Astrocyte (in vitro differentiated cells and primary cell): ENCODE data around the gene ZFP1. TPM values are rescaled to one million over a fixed set of nuclear protein-coding genes. Genes with fewer than 3 reads are reported as not detected.
"Not testable (repeated sequence)": the region's sequence is repeated elsewhere in the genome, so short reads cannot be mapped to it uniquely, and the experiment has no call there.

Experiments
- DNase-seq: peaks from one replicate; pipeline ENCODE4 v3.0.0-alpha.2; 2010; ENCODE audit warnings: low read depth
- FAIRE-seq: peaks from 2 replicates; lab custom pipeline; 2011; peaks lifted over from hg19 to GRCh38; lab: Jason Lieb, UNC
- H2AFZ ChIP-seq: 2 replicates; pipeline ENCODE4 v1.6.0; 2012; ENCODE audit warnings: low read depth, low read length, inconsistent platforms
- H3K27ac ChIP-seq: 2 replicates; pipeline ENCODE4 v1.5.1; 2011; ENCODE audit warnings: low read depth, low read length, inconsistent platforms
- H3K27me3 ChIP-seq: 2 replicates; pipeline ENCODE4 v1.6.0; 2011; ENCODE audit warnings: low read length, inconsistent platforms; ENCODE audit not compliant: insufficient read depth
- H3K36me3 ChIP-seq: 2 replicates; pipeline ENCODE4 v1.5.1; 2011; ENCODE audit warnings: low read length, inconsistent platforms; ENCODE audit not compliant: insufficient read depth
- H3K4me1 ChIP-seq: 2 replicates; pipeline ENCODE4 v1.5.1; 2011; ENCODE audit warnings: low read length, inconsistent platforms; ENCODE audit not compliant: insufficient read depth
- H3K4me2 ChIP-seq: 2 replicates; pipeline ENCODE4 v1.6.0; 2012; ENCODE audit warnings: low read length, inconsistent platforms
- H3K4me3 ChIP-seq: 2 replicates; pipeline ENCODE4 v1.5.1; 2011; ENCODE audit warnings: low read depth, mild to moderate bottlenecking, low read length, inconsistent platforms; ENCODE audit not compliant: insufficient read depth
- H3K79me2 ChIP-seq: 2 replicates; pipeline ENCODE4 v1.6.0; 2012; ENCODE audit warnings: mild to moderate bottlenecking, low read length, inconsistent platforms; ENCODE audit not compliant: insufficient read depth
- H3K9ac ChIP-seq: 2 replicates; pipeline ENCODE4 v1.6.0; 2012; ENCODE audit warnings: mild to moderate bottlenecking, low read length, inconsistent platforms
- H3K9me3 ChIP-seq: 2 replicates; pipeline ENCODE4 v1.5.1; 2012; ENCODE audit warnings: low read depth, mild to moderate bottlenecking, low read length, inconsistent platforms; ENCODE audit not compliant: insufficient read depth
- H4K20me1 ChIP-seq: 2 replicates; pipeline ENCODE4 v1.6.0; 2012; ENCODE audit warnings: low read length, inconsistent platforms; ENCODE audit not compliant: insufficient read depth
- H3K27ac Mint-ChIP-seq: one replicate; pipeline ENCODE4 v1.8.0; 2021; ENCODE audit warnings: mild to moderate bottlenecking, mixed read lengths; ENCODE audit not compliant: unreplicated experiment
- H3K27me3 Mint-ChIP-seq: one replicate; pipeline ENCODE4 v1.8.0; 2021; ENCODE audit warnings: low read depth, mixed read lengths; ENCODE audit not compliant: unreplicated experiment
- H3K36me3 Mint-ChIP-seq: one replicate; pipeline ENCODE4 v1.8.0; 2021; ENCODE audit warnings: low read depth, mixed read lengths; ENCODE audit not compliant: unreplicated experiment
- H3K4me1 Mint-ChIP-seq: one replicate; pipeline ENCODE4 v1.8.0; 2021; ENCODE audit warnings: low read depth, mixed read lengths; ENCODE audit not compliant: unreplicated experiment
- H3K4me3 Mint-ChIP-seq: one replicate; pipeline ENCODE4 v1.8.0; 2021; ENCODE audit warnings: mild to moderate bottlenecking, moderate library complexity, mixed read lengths; ENCODE audit not compliant: unreplicated experiment
- H3K9me3 Mint-ChIP-seq: one replicate; pipeline ENCODE4 v1.8.0; 2021; ENCODE audit warnings: mild to moderate bottlenecking, mixed read lengths; ENCODE audit not compliant: unreplicated experiment
- EZH2 ChIP-seq: IDR thresholded peaks from 2 replicates; pipeline ENCODE4 v1.6.1; 2012; ENCODE audit warnings: mild to moderate bottlenecking, low read length, inconsistent platforms; ENCODE audit not compliant: insufficient read depth
- total RNA-seq: library from RNA; stranded (reverse); gene quantifications from 2 replicates; pipeline ENCODE4 v1.2.1, GENCODE V29; 2021
- TF ChIP-seq, protein P1 (sequence below): IDR thresholded peaks from 2 replicates; pipeline ENCODE4 v1.5.1; 2011; ENCODE audit warnings: low read depth, mild to moderate bottlenecking, inconsistent platforms, low read length, moderate library complexity; ENCODE audit not compliant: insufficient read depth

ZFP1 gene
- total RNA-seq, 1 donor from 2014 or later = 8.2 TPM

DNA sequence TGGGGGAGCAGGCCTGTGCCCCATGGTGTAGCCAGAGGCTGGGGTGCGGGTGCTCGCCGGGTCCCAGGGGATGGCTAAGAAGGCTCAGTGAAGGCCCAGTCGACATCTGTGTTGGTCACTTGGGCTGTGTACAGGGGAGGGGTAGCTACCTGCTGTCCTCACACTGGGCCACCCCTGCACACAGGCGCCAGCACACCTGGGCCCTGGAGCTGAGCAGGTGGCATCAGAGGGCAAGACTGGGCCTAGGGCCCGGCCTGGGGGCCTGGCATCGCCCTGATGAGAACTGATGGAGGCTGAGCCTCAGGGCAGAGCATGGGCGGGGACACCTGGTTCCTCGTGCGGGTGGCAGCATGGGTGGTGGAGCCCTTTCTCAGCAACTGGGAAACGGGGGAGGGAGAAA is 59.5 kb downstream of the ZFP1 start:
- Mint-ChIP-seq H3K4me1 (peaks cover 2% of the 10 kb centered on the region), H3K27ac (no peak overlapping the region), H3K27me3 (peaks cover 13% of the 10 kb centered on the region), H3K4me3 (no peak overlapping the region), H3K36me3 (no peaks in the 10 kb centered on the region), H3K9me3 (no peaks in the 10 kb centered on the region)
- Histone ChIP-seq H4K20me1 (no peaks in the 10 kb centered on the region), H2AFZ (no peak overlapping the region), H3K4me3 (no peak overlapping the region), H3K4me1 (peaks cover 3% of the 10 kb centered on the region), H3K9ac (no peak overlapping the region), H3K27me3 (no peaks in the 10 kb centered on the region), H3K27ac (no peak overlapping the region), H3K79me2 (no peaks in the 10 kb centered on the region), H3K4me2 (no peak overlapping the region), H3K36me3 (no peaks in the 10 kb centered on the region), H3K9me3 (no peaks in the 10 kb centered on the region)
- TF ChIP-seq, protein P1, sequence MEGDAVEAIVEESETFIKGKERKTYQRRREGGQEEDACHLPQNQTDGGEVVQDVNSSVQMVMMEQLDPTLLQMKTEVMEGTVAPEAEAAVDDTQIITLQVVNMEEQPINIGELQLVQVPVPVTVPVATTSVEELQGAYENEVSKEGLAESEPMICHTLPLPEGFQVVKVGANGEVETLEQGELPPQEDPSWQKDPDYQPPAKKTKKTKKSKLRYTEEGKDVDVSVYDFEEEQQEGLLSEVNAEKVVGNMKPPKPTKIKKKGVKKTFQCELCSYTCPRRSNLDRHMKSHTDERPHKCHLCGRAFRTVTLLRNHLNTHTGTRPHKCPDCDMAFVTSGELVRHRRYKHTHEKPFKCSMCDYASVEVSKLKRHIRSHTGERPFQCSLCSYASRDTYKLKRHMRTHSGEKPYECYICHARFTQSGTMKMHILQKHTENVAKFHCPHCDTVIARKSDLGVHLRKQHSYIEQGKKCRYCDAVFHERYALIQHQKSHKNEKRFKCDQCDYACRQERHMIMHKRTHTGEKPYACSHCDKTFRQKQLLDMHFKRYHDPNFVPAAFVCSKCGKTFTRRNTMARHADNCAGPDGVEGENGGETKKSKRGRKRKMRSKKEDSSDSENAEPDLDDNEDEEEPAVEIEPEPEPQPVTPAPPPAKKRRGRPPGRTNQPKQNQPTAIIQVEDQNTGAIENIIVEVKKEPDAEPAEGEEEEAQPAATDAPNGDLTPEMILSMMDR = no peak
- no peak for TF ChIP-seq EZH2
- DNase-seq (no peak), FAIRE-seq (no peak)

DNA sequence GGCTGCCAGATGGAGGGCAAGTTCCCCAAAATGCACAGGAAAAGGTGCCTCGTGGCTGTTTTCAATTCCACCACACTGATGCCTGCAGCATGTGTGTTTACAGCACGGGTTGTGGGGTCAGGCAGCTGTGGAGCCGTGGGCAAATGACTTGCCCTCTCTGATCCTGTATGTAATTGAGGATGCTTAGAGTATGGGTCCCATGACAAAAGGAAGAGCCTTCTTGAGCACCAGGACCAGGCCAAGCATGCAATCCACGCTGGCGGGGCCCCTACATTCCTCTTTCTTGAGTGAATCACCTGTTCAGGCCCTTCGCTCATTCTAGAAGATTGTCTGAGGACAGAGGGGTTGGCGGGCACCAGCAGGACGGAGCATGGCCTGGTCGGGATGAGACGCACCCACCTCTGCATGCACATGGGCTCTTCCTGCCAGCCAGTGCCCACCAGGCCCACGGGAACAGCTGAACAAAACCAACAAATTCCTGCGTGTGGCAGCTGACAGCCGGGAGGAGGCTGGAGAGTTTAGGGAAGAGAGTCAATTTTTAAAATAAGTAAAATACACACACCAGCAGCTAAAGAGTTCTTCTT is 60.0 kb downstream of the ZFP1 start:
- H3K9ac ChIP-seq = no peak overlapping the region
- H3K4me2 ChIP-seq = no peak overlapping the region
- H3K4me1 ChIP-seq = peaks cover 3% of the 10 kb centered on the region
- no peak overlapping the region for H3K27ac ChIP-seq
- no peak overlapping the region for H3K4me3 ChIP-seq
- FAIRE-seq (no peak), DNase-seq (no peak)
- no peak for TF ChIP-seq EZH2
- TF ChIP-seq, protein P1 = no peak
- no peak overlapping the region for H3K4me3 Mint-ChIP-seq
- H2AFZ ChIP-seq = no peak overlapping the region
- H3K4me1 Mint-ChIP-seq = peaks cover 2% of the 10 kb centered on the region
- H3K9me3 ChIP-seq = no peaks in the 10 kb centered on the region
- H3K36me3 Mint-ChIP-seq = no peaks in the 10 kb centered on the region
- H3K79me2 ChIP-seq = no peaks in the 10 kb centered on the region
- no peak overlapping the region for H3K27ac Mint-ChIP-seq
- no peaks in the 10 kb centered on the region for H3K9me3 Mint-ChIP-seq
- H3K27me3 ChIP-seq = no peaks in the 10 kb centered on the region
- H3K27me3 Mint-ChIP-seq = peaks cover 13% of the 10 kb centered on the region
- no peaks in the 10 kb centered on the region for H3K36me3 ChIP-seq
- no peaks in the 10 kb centered on the region for H4K20me1 ChIP-seq

DNA sequence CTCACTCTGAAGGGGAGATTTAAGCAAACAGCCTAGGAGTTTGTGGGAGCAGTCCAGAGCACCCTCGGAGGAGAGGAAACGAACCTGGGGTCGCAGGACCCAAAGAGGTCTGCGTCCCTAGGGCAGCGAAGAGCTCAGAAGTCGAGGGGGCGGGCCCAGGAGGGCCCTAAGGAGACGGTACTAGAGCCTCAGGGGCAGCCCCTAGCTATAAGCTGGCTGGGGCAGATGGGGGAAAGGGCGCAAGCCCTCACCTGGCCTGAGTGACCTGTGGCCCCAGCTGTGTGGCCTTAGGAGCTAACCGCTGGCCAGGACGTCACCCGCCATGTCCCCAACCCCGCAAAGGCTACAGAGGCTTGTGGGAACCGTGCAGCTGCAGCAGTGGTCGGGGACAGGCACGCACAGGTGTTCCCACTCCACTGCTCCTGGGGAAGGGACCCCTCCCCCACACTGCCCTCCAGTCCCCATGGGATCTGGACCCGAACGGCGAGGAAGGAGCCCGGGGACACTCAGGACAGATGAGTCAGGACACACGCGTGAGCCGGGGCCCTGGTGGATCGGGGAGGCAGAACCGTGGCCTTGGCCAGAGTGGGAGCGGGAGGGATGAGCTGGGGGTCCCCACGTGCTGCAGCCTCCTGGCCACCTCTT is 60.7 kb downstream of the ZFP1 start:
- no peaks in the 10 kb centered on the region for H3K79me2 ChIP-seq
- H3K9me3 ChIP-seq = no peaks in the 10 kb centered on the region
- no peaks in the 10 kb centered on the region for H3K36me3 ChIP-seq
- no peak overlapping the region for H2AFZ ChIP-seq
- H3K9me3 Mint-ChIP-seq = no peaks in the 10 kb centered on the region
- H3K4me1 ChIP-seq = peaks cover 3% of the 10 kb centered on the region
- no peaks in the 10 kb centered on the region for H3K36me3 Mint-ChIP-seq
- H3K9ac ChIP-seq = no peak overlapping the region
- H3K4me3 Mint-ChIP-seq = no peak overlapping the region
- peaks cover 12% of the 10 kb centered on the region for H3K27me3 Mint-ChIP-seq
- no peak overlapping the region for H3K4me3 ChIP-seq
- H4K20me1 ChIP-seq = no peaks in the 10 kb centered on the region
- peak overlapping the region; percentile 27 for H3K27ac Mint-ChIP-seq
- DNase-seq = no peak
- FAIRE-seq = no peak
- TF ChIP-seq EZH2 = no peak
- TF ChIP-seq, protein P1 = no peak
- H3K27ac ChIP-seq = no peak overlapping the region
- peaks cover 2% of the 10 kb centered on the region for H3K4me1 Mint-ChIP-seq
- no peak overlapping the region for H3K4me2 ChIP-seq
- H3K27me3 ChIP-seq = no peaks in the 10 kb centered on the region

DNA sequence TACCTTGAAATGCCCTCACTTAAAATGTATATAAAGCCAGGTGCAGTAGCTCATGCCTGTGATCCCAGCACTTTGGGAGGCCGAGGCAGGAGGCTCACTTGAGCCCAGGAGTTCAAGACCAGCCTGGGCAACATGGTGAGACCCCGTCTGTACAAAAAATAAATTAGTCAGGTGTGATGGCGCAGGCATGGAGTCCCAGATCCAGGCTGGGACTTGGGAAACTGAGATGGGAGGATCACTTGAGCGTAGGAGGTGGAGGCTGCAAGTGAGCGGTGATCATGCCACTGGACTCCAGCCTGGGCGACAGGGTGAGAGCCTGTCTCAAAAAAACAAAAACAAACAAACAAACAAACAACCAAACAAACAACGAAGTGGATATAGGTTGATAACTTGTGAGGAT is 61.2 kb downstream of the ZFP1 start:
- H3K27me3 Mint-ChIP-seq = peaks cover 11% of the 10 kb centered on the region
- H3K36me3 ChIP-seq, H2AFZ ChIP-seq, H4K20me1 ChIP-seq, DNase-seq, H3K79me2 ChIP-seq, H3K9me3 ChIP-seq, H3K27ac ChIP-seq, H3K4me1 Mint-ChIP-seq, H3K4me3 Mint-ChIP-seq, H3K36me3 Mint-ChIP-seq, H3K9ac ChIP-seq, H3K27me3 ChIP-seq, FAIRE-seq, H3K4me1 ChIP-seq, H3K27ac Mint-ChIP-seq, H3K4me3 ChIP-seq, H3K9me3 Mint-ChIP-seq, H3K4me2 ChIP-seq: not testable (repeated sequence)
